HFFc6 (cell line): Measurements from ENCODE around the gene PPP2R5E. TPM values are rescaled to one million over a fixed set of nuclear protein-coding genes. Genes with fewer than 3 reads are reported as not detected.

Experiments
- DNase-seq: peaks from one replicate; pipeline ENCODE4 v3.0.0-alpha.2; 2018
- H3K27ac Mint-ChIP-seq: 2 replicates; pipeline ENCODE4 v1.8.0; 2020; ENCODE audit warnings: mild to moderate bottlenecking, mixed read lengths
- H3K27me3 Mint-ChIP-seq: 2 replicates; pipeline ENCODE4 v1.8.0; 2021; ENCODE audit warnings: mild to moderate bottlenecking, moderate library complexity, mixed read lengths; ENCODE audit not compliant: insufficient read depth
- H3K36me3 Mint-ChIP-seq: 2 replicates; pipeline ENCODE4 v1.8.0; 2021; ENCODE audit warnings: low read depth, mixed read lengths
- H3K4me1 Mint-ChIP-seq: 2 replicates; pipeline ENCODE4 v1.8.0; 2020; ENCODE audit warnings: low read depth, mixed read lengths
- H3K4me3 Mint-ChIP-seq: 2 replicates; pipeline ENCODE4 v1.8.0; 2020; ENCODE audit warnings: mild to moderate bottlenecking, moderate library complexity, mixed read lengths
- H3K9me3 Mint-ChIP-seq: 2 replicates; pipeline ENCODE4 v1.8.0; 2020; ENCODE audit warnings: mild to moderate bottlenecking, mixed read lengths
- CTCF ChIP-seq: fragments of 200-600 bp; sonication (generic); IDR thresholded peaks from 2 replicates; pipeline ENCODE4 v1.5.0; 2021; ENCODE audit warnings: antibody characterized with exemption, mild to moderate bottlenecking
- total RNA-seq, 6 experiments: library from RNA; stranded (reverse); fragmentation: NEBNext Ultra II Directional; extraction: Animal tissue kit (Norgen Biotek cat#: 25700); gene quantifications; 2 replicates in 1 of 6; 3 replicates in 5 of 6; pipeline ENCODE4 v1.2.3, GENCODE V29; 2021

The PPP2R5E gene
- total RNA-seq, 6 experiments from 2014 or later = 50.1 to 56.8 (median 54.3) TPM

GRCh38 chr14:63394841-63395240 lies 148.3 kb downstream of the PPP2R5E start:
- no peak overlapping the region for H3K4me3 Mint-ChIP-seq
- H3K36me3 Mint-ChIP-seq = peaks cover 27% of the 10 kb centered on the region
- DNase-seq = peak; percentile 5
- H3K27ac Mint-ChIP-seq = peak overlapping the region; percentile 64
- TF ChIP-seq CTCF = no peak
- peaks cover 16% of the 10 kb centered on the region for H3K4me1 Mint-ChIP-seq
- no peaks in the 10 kb centered on the region for H3K27me3 Mint-ChIP-seq
- no peaks in the 10 kb centered on the region for H3K9me3 Mint-ChIP-seq

DNA sequence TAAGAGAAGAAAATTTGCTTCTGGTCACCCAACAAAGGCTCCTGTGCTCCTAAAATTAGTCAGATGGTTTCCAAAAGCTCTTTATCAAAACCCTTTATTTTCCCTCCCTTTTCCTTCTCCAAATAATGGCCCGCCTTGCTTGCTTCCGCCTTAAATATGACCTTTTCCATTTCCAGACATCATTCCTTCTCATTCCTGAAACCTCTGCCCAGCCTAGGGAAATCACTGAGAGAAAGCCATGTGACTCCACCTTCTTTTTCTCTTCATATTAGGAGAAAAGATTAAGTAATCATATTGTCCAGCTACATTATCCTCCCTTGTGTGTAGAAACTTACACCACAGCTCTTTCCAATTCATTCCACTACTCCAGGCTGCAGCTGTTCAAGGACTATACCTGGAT lies 148.7 kb downstream of the PPP2R5E start:
- Mint-ChIP-seq H3K4me3 (no peak overlapping the region), H3K4me1 (peaks cover 16% of the 10 kb centered on the region), H3K9me3 (no peaks in the 10 kb centered on the region), H3K27ac (no peak overlapping the region), H3K27me3 (no peaks in the 10 kb centered on the region), H3K36me3 (peaks cover 23% of the 10 kb centered on the region)
- no peak for TF ChIP-seq CTCF
- DNase-seq = no peak

- Mint-ChIP-seq H3K27me3 (peaks cover 4% of the 10 kb centered on the region), H3K27ac (peak overlapping the region; percentile 7; the same call in 1 of the 2 replicates), H3K9me3 (no peaks in the 10 kb centered on the region), H3K36me3 (peaks cover 18% of the 10 kb centered on the region), H3K4me1 (peaks cover 16% of the 10 kb centered on the region), H3K4me3 (no peak overlapping the region)
- DNase-seq = no peak
- TF ChIP-seq CTCF = no peak
These were observed 150.2 kb downstream of the PPP2R5E start for GRCh38 chr14:63393012-63393411.

- TF ChIP-seq CTCF = no peak
- peaks cover 18% of the 10 kb centered on the region for H3K36me3 Mint-ChIP-seq
- peaks cover 16% of the 10 kb centered on the region for H3K4me1 Mint-ChIP-seq
- DNase-seq = no peak
- H3K4me3 Mint-ChIP-seq = no peak overlapping the region
- no peak overlapping the region for H3K27ac Mint-ChIP-seq
- no peaks in the 10 kb centered on the region for H3K9me3 Mint-ChIP-seq
- peaks cover 5% of the 10 kb centered on the region for H3K27me3 Mint-ChIP-seq
These were observed 150.9 kb downstream of the PPP2R5E start for GRCh38 chr14:63392236-63392635.

DNA sequence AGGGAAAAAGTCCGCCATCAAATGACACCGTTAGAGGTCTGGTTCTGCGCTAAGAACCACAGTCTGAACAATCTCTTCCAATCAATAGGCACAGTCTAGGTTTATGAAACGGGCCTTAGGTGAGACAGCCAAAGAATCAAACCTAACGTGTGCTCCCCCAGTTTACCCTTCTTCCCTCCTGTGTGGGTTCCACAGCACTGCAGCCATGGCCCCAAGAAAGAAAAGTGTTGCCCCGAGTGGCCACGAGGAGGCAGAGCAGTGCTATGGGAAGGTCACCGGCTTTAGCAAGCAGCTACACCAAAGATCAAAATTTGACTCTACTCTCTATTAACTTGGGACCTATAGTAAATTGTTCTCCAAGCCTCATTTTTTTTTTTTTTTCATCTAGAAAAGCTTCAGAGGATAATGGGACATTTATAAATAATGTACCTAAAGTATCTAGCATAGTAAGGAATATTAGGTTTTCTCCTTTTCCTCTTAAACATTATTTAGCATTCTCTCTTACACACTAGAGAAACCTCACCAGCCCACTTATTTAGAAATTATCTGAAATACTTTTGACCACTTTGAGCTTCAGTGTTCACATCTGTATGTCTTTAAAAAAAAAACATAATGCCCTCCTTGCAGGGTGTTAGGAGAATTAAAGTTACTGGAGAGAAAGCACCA lies 154.3 kb downstream of the PPP2R5E start:
- H3K36me3 Mint-ChIP-seq = peaks cover 13% of the 10 kb centered on the region

More for the DNA sequence above, 154.3 kb downstream of the PPP2R5E start:
- Mint-ChIP-seq H3K27me3 (peaks cover 5% of the 10 kb centered on the region), H3K4me1 (no peaks in the 10 kb centered on the region), H3K9me3 (no peaks in the 10 kb centered on the region), H3K4me3 (no peak overlapping the region), H3K27ac (peak overlapping the region; percentile 8; the same call in 1 of the 2 replicates)
- DNase-seq = peak; percentile 44
- peak; percentile 88 for TF ChIP-seq CTCF
